Vagina (tissue), 2 donors: ENCODE data around the gene SCNN1G.

ENCODE experiments used
- CTCF ChIP-seq, 3 experiments: fragments of 450-650 bp in 2 of 3; fragments of 200-600 bp in 1 of 3; sonication (generic) in 1 of 3; IDR thresholded peaks; one replicate each; pipeline ENCODE4 v1.5.1; 2017 to 2019; ENCODE audit warnings: antibody characterized with exemption in 3 of 3, mild to moderate bottlenecking in 2 of 3, moderate library complexity in 2 of 3
- POLR2A ChIP-seq, 2 donors: fragments of 450-650 bp; IDR thresholded peaks; one replicate each; pipeline ENCODE4 v1.6.1; 2017; ENCODE audit warnings: antibody characterized with exemption in 2 of 2, mild to moderate bottlenecking in 2 of 2, moderate library complexity in 2 of 2

GRCh38 chr16:23207485-23207884, 24.9 kb downstream of the SCNN1G start:
- TF ChIP-seq CTCF (IDR thresholded peaks at IDR 0.05) (no peak), POLR2A (IDR thresholded peaks at IDR 0.05) (no peak)
